ENCODE results near the gene FCN1. TPM values are rescaled to one million over a fixed set of nuclear protein-coding genes. Genes with fewer than 3 reads are reported as not detected.

The FCN1 gene
- total RNA-seq, 3 donors from 2014 or later (not counting 1 experiment from before 2014, with no cell fraction given): 22.7 to 70.3 (median 26.9) TPM

- H3K9me3 Mint-ChIP-seq: no peaks in the 10 kb centered on the region
- no peak overlapping the region for H3K27ac Mint-ChIP-seq
- TF ChIP-seq CTCF (IDR thresholded peaks at IDR 0.05): no peak
- intact Hi-C loops (cut with micrococcal nuclease): no loop called here
- ATAC-seq: no peak
- WGBS (ENCODE audit: insufficient coverage): 88% methylated on average over 11 of the region's 12 CpGs
- Histone ChIP-seq H3K4me1 (ENCODE audit: control insufficient read depth, insufficient read depth, low read length) (no peaks in the 10 kb centered on the region), H3K27ac (ENCODE audit: low read length) (no peak overlapping the region), H3K27me3 (ENCODE audit: control insufficient read depth, insufficient read depth, low read length) (no peaks in the 10 kb centered on the region), H3K9me3 (ENCODE audit: control insufficient read depth, insufficient read depth, low read length) (no peaks in the 10 kb centered on the region), H3K4me3 (ENCODE audit: low read length) (no peak overlapping the region), H3K36me3 (ENCODE audit: control insufficient read depth, insufficient read depth, low read length) (no peaks in the 10 kb centered on the region)
- H3K4me3 Mint-ChIP-seq: no peak overlapping the region
- no peaks in the 10 kb centered on the region for H3K27me3 Mint-ChIP-seq (ENCODE audit: low read depth in 2 of 2)
- DNase-seq: no peak
- H3K4me1 Mint-ChIP-seq: no peaks in the 10 kb centered on the region
- H3K36me3 Mint-ChIP-seq: no peaks in the 10 kb centered on the region
Measured at GRCh38 chr9:134949681-134950385, 32.1 kb upstream of the FCN1 start.

- no peak for DNase-seq
- no peak for ATAC-seq
- 91% methylated on average over 11 of the region's 11 CpGs for whole genome bisulfite sequencing (ENCODE audit: insufficient coverage)
- no peak for TF ChIP-seq CTCF (IDR thresholded peaks at IDR 0.05)
- Histone ChIP-seq H3K36me3 (ENCODE audit: control insufficient read depth, insufficient read depth, low read length) (no peaks in the 10 kb centered on the region), H3K4me3 (ENCODE audit: low read length) (no peak overlapping the region), H3K27ac (ENCODE audit: low read length) (no peak overlapping the region), H3K27me3 (ENCODE audit: control insufficient read depth, insufficient read depth, low read length) (no peaks in the 10 kb centered on the region), H3K4me1 (ENCODE audit: control insufficient read depth, insufficient read depth, low read length) (no peaks in the 10 kb centered on the region), H3K9me3 (ENCODE audit: control insufficient read depth, insufficient read depth, low read length) (no peaks in the 10 kb centered on the region)
- Mint-ChIP-seq H3K9me3 (no peaks in the 10 kb centered on the region), H3K36me3 (no peaks in the 10 kb centered on the region), H3K4me3 (no peak overlapping the region), H3K27me3 (ENCODE audit: low read depth in 2 of 2) (no peaks in the 10 kb centered on the region), H3K27ac (no peak overlapping the region), H3K4me1 (no peaks in the 10 kb centered on the region)
- intact Hi-C loops (cut with micrococcal nuclease): no loop called here
Measured at GRCh38 chr9:134948149-134948548, 30.4 kb upstream of the FCN1 start.

GRCh38 chr9:134947265-134947955 lies 29.7 kb upstream of the FCN1 start:
- Histone ChIP-seq H3K27ac (ENCODE audit: low read length) (no peak overlapping the region), H3K9me3 (ENCODE audit: control insufficient read depth, insufficient read depth, low read length) (no peaks in the 10 kb centered on the region), H3K4me1 (ENCODE audit: control insufficient read depth, insufficient read depth, low read length) (no peaks in the 10 kb centered on the region), H3K27me3 (ENCODE audit: control insufficient read depth, insufficient read depth, low read length) (no peaks in the 10 kb centered on the region), H3K4me3 (ENCODE audit: low read length) (no peak overlapping the region), H3K36me3 (ENCODE audit: control insufficient read depth, insufficient read depth, low read length) (no peaks in the 10 kb centered on the region)
- 90% methylated on average over 26 of the region's 26 CpGs for WGBS (ENCODE audit: insufficient coverage)
- TF ChIP-seq CTCF (IDR thresholded peaks at IDR 0.05): no peak
- Mint-ChIP-seq H3K27me3 (ENCODE audit: low read depth in 2 of 2) (no peaks in the 10 kb centered on the region), H3K4me3 (no peak overlapping the region), H3K4me1 (no peaks in the 10 kb centered on the region), H3K9me3 (no peaks in the 10 kb centered on the region), H3K27ac (no peak overlapping the region), H3K36me3 (no peaks in the 10 kb centered on the region)
- ATAC-seq (no peak), DNase-seq (no peak)
- intact Hi-C loops (cut with micrococcal nuclease): no loop called here
